SK-N-SH (cell line): ENCODE data around the gene RGS6.

ENCODE experiments used
- TAF1 ChIP-seq: IDR thresholded peaks from 2 replicates; pipeline ENCODE4 v1.6.1; 2012; ENCODE audit warnings: low read depth, mild to moderate bottlenecking, low read length, moderate library complexity, borderline replicate concordance
- TF ChIP-seq, protein P1 (sequence below): fragments of 200-600 bp; sonication (generic); IDR thresholded peaks from 2 replicates; pipeline ENCODE4 v1.6.1; 2017; ENCODE audit warnings: antibody characterized with exemption, mild to moderate bottlenecking, moderate library complexity

DNA sequence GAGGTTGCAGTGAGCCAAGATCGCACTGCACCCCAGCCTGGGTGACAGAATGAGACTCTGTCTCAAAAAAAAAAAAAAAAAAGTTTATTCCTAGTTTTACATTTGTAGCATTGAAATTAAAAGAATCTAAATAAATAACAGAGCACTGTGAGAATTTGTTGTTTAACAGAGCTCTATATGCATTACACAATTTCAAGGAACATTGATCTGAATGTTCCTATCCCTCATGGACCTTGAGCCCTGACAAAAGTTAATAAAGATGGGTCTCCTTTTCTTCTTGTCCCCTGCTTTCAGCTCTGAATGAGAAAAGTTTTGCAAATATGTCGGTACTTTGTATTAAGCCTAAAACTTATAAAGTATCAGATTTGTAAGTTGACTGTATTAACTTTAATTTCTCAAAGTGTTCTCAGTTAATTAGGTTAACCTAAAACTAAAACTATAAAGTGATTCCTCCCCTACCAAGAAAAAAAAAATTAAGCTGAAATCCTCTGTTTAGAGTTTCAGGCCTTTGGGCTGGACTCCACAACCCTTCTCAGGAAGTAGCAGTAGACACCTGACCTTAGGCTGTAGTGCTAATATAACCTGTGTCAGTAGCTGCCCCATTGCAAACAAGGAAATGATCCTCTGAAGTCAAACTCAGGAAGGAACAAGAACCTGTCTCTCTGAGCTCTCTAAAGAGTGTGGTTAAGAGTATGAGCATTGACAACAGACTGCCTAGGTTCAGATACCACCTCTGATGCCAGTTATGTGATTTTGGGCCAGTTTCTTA, 484.0 kb downstream of the RGS6 start:
- TF ChIP-seq, protein P1, sequence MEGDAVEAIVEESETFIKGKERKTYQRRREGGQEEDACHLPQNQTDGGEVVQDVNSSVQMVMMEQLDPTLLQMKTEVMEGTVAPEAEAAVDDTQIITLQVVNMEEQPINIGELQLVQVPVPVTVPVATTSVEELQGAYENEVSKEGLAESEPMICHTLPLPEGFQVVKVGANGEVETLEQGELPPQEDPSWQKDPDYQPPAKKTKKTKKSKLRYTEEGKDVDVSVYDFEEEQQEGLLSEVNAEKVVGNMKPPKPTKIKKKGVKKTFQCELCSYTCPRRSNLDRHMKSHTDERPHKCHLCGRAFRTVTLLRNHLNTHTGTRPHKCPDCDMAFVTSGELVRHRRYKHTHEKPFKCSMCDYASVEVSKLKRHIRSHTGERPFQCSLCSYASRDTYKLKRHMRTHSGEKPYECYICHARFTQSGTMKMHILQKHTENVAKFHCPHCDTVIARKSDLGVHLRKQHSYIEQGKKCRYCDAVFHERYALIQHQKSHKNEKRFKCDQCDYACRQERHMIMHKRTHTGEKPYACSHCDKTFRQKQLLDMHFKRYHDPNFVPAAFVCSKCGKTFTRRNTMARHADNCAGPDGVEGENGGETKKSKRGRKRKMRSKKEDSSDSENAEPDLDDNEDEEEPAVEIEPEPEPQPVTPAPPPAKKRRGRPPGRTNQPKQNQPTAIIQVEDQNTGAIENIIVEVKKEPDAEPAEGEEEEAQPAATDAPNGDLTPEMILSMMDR: no peak
- TF ChIP-seq TAF1: no peak
